WTC11 (cell line): ENCODE data around the gene WSCD2. TPM values are rescaled to one million over a fixed set of nuclear protein-coding genes. Genes with fewer than 3 reads are reported as not detected.

Source experiments
- ATAC-seq: fragments of 200-7000 bp; cut with Tn5 transposase; 2 replicates; pipeline ENCODE4 v1.10.0; 2021; ENCODE audit warnings: mild to moderate bottlenecking, moderate library complexity
- CTCF ChIA-PET: fragments of 300-600 bp; sonication (Branson Sonifier 250); formaldehyde crosslinking; loops from one replicate; lab custom pipeline; 2021; ENCODE audit warnings: antibody characterized with exemption; lab: Charles Lee
- POLR2A ChIA-PET: fragments of 350-600 bp; sonication (Branson Sonifier 250); formaldehyde crosslinking; loops from one replicate; lab custom pipeline; 2021; ENCODE audit warnings: antibody characterized with exemption; lab: Charles Lee
- DNase-seq: peaks from one replicate; pipeline ENCODE4 v3.0.0; 2021; ENCODE audit warnings: low spot score
- H3K27ac Mint-ChIP-seq: 2 replicates; pipeline ENCODE4 v1.8.0; 2021; ENCODE audit warnings: mixed read lengths
- H3K27me3 Mint-ChIP-seq: 2 replicates; pipeline ENCODE4 v1.8.0; 2021; ENCODE audit warnings: low read depth, mild to moderate bottlenecking, moderate library complexity, mixed read lengths
- H3K36me3 Mint-ChIP-seq: 2 replicates; pipeline ENCODE4 v1.8.0; 2021; ENCODE audit warnings: mixed read lengths
- H3K4me1 Mint-ChIP-seq: 2 replicates; pipeline ENCODE4 v1.8.0; 2022; ENCODE audit warnings: mixed read lengths
- H3K4me3 Mint-ChIP-seq: 2 replicates; pipeline ENCODE4 v1.8.0; 2021; ENCODE audit warnings: mild to moderate bottlenecking, moderate library complexity, mixed read lengths
- H3K9me3 Mint-ChIP-seq: 2 replicates; pipeline ENCODE4 v1.8.0; 2021; ENCODE audit warnings: mixed read lengths
- CREB1 ChIP-seq: sonication (generic); formaldehyde crosslinking; IDR thresholded peaks from 2 replicates; pipeline ENCODE4 v1.8.0; 2023; ENCODE audit warnings: mild to moderate bottlenecking, missing genetic modification reagents
- FOXK1 ChIP-seq: sonication (generic); formaldehyde crosslinking; IDR thresholded peaks from 2 replicates; pipeline ENCODE4 v1.8.0; 2022; ENCODE audit warnings: mild to moderate bottlenecking, moderate library complexity, missing genetic modification reagents
- MYBL2 ChIP-seq: sonication (generic); formaldehyde crosslinking; IDR thresholded peaks from 2 replicates; pipeline ENCODE4 v1.8.1; 2023; ENCODE audit warnings: mild to moderate bottlenecking, moderate library complexity, missing genetic modification reagents
- NFE2L1 ChIP-seq: sonication (generic); formaldehyde crosslinking; IDR thresholded peaks from 2 replicates; pipeline ENCODE4 v1.8.1; 2023; ENCODE audit warnings: missing genetic modification reagents
- SMAD3 ChIP-seq: sonication (generic); formaldehyde crosslinking; IDR thresholded peaks from 2 replicates; pipeline ENCODE4 v1.8.0; 2022; ENCODE audit warnings: missing genetic modification reagents, mild to moderate bottlenecking, borderline replicate concordance
- TP53 ChIP-seq: sonication (generic); formaldehyde crosslinking; IDR thresholded peaks from 2 replicates; pipeline ENCODE4 v1.8.1; 2023; ENCODE audit warnings: mild to moderate bottlenecking, missing genetic modification reagents
- ZNF396 ChIP-seq: fragments of 250-450 bp; sonication (Bioruptor Pico); IDR thresholded peaks from 2 replicates; pipeline ENCODE4 v1.8.0; 2021; ENCODE audit warnings: mild to moderate bottlenecking, moderate library complexity, borderline replicate concordance
- total RNA-seq: library from RNA; stranded (reverse); gene quantifications from 3 replicates; pipeline ENCODE4 v1.2.3, GENCODE V29; 2021
- TF ChIP-seq, protein P1 (sequence below): sonication (generic); formaldehyde crosslinking; conservative IDR thresholded peaks from 2 replicates; pipeline ENCODE4 v1.8.1; 2022; ENCODE audit warnings: mild to moderate bottlenecking, missing genetic modification reagents
- TF ChIP-seq, protein P2 (sequence below): fragments of 250-450 bp; sonication (Bioruptor Pico); IDR thresholded peaks from 2 replicates; pipeline ENCODE4 v2.1.2; 2022; ENCODE audit warnings: mild to moderate bottlenecking, moderate library complexity
- TF ChIP-seq, protein P3 (sequence below): sonication (generic); formaldehyde crosslinking; IDR thresholded peaks from 2 replicates; pipeline ENCODE4 v1.8.0; 2023; ENCODE audit warnings: mild to moderate bottlenecking, missing genetic modification reagents
- TF ChIP-seq, protein P4 (sequence below): sonication (generic); formaldehyde crosslinking; IDR thresholded peaks from 2 replicates; pipeline ENCODE4 v1.8.1; 2022; ENCODE audit warnings: low read depth, missing genetic modification reagents, borderline replicate concordance
- TF ChIP-seq, protein P5 (sequence below): fragments of 250-450 bp; sonication (Bioruptor Pico); conservative IDR thresholded peaks from 2 replicates; pipeline ENCODE4 v1.9.0; 2021; ENCODE audit warnings: mild to moderate bottlenecking
- TF ChIP-seq, protein P6 (sequence below): sonication (generic); formaldehyde crosslinking; IDR thresholded peaks from 2 replicates; pipeline ENCODE4 v1.8.1; 2022; ENCODE audit warnings: missing genetic modification reagents, borderline replicate concordance
- TF ChIP-seq, protein P7 (sequence below): sonication (generic); formaldehyde crosslinking; IDR thresholded peaks from 2 replicates; pipeline ENCODE4 v1.8.0; 2022; ENCODE audit warnings: missing genetic modification reagents
- TF ChIP-seq, protein P8 (sequence below): sonication (generic); formaldehyde crosslinking; IDR thresholded peaks from 2 replicates; pipeline ENCODE4 v1.8.1; 2022; ENCODE audit warnings: low read depth, mild to moderate bottlenecking, moderate library complexity, missing genetic modification reagents, borderline replicate concordance
- TF ChIP-seq, protein P9 (sequence below): sonication (generic); formaldehyde crosslinking; IDR thresholded peaks from 2 replicates; pipeline ENCODE4 v1.8.1; 2023; ENCODE audit warnings: mild to moderate bottlenecking, moderate library complexity, missing genetic modification reagents

The WSCD2 gene
- total RNA-seq, 1 experiment from 2014 or later = 1.1 TPM

DNA sequence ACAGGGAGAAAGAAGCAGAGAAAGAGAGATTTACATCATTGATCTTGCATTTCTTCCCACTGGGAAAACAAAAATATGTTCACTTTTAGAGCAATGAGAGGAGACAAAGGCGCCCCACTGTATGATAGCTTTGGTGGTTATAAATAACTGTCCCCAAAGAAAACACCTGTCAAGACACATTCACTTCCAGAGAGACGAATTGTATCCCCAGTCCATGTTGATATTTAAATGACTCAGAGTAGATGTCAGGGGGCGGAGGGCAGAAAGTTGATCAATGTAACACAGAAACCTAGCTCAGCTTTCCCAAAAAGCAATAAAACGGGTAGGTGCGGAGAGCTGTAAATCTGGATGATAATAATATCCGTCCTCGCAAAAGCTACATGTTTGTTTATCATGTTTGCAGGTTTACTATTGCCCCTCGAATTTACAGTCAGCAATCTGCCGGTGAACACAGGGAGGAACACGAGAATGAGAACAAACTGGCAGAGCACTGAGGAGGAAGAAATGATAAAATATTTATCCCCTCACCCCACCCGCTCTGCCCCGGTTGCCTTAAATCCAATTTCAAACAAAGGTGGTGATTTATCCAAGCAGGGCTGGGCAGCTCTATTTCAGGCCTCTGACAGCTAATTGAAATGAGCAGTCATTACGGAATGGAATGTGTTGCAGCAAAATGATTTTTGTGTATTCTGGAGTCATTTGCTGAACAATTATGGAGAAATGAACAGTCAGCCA is 125.6 kb downstream of the WSCD2 start:
- Mint-ChIP-seq H3K36me3 (peaks cover 7% of the 10 kb centered on the region), H3K9me3 (peaks cover 11% of the 10 kb centered on the region), H3K4me1 (peaks cover 32% of the 10 kb centered on the region), H3K27ac (no peak overlapping the region), H3K27me3 (peaks cover 5% of the 10 kb centered on the region; the same call in 1 of the 2 replicates), H3K4me3 (no peak overlapping the region)
- POLR2A ChIA-PET = interaction anchor here (0.5 kb wide), 1 partner anchor 75 kb away, joined by 3 read pairs; no protein-coding TSS in a partner anchor
- no peak for TF ChIP-seq ZNF396 (CRISPR knock-in tag)
- TF ChIP-seq, protein P1, sequence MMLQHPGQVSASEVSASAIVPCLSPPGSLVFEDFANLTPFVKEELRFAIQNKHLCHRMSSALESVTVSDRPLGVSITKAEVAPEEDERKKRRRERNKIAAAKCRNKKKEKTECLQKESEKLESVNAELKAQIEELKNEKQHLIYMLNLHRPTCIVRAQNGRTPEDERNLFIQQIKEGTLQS (CRISPR knock-in tag) = no peak
- no peak for TF ChIP-seq CREB1 (CRISPR knock-in tag)
- TF ChIP-seq TP53 = no peak
- TF ChIP-seq FOXK1 (CRISPR knock-in tag) = no peak
- TF ChIP-seq, protein P2, sequence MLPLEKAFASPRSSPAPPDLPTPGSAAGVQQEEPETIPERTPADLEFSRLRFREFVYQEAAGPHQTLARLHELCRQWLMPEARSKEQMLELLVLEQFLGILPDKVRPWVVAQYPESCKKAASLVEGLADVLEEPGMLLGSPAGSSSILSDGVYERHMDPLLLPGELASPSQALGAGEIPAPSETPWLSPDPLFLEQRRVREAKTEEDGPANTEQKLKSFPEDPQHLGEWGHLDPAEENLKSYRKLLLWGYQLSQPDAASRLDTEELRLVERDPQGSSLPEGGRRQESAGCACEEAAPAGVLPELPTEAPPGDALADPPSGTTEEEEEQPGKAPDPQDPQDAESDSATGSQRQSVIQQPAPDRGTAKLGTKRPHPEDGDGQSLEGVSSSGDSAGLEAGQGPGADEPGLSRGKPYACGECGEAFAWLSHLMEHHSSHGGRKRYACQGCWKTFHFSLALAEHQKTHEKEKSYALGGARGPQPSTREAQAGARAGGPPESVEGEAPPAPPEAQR = no peak
- TF ChIP-seq, protein P3, sequence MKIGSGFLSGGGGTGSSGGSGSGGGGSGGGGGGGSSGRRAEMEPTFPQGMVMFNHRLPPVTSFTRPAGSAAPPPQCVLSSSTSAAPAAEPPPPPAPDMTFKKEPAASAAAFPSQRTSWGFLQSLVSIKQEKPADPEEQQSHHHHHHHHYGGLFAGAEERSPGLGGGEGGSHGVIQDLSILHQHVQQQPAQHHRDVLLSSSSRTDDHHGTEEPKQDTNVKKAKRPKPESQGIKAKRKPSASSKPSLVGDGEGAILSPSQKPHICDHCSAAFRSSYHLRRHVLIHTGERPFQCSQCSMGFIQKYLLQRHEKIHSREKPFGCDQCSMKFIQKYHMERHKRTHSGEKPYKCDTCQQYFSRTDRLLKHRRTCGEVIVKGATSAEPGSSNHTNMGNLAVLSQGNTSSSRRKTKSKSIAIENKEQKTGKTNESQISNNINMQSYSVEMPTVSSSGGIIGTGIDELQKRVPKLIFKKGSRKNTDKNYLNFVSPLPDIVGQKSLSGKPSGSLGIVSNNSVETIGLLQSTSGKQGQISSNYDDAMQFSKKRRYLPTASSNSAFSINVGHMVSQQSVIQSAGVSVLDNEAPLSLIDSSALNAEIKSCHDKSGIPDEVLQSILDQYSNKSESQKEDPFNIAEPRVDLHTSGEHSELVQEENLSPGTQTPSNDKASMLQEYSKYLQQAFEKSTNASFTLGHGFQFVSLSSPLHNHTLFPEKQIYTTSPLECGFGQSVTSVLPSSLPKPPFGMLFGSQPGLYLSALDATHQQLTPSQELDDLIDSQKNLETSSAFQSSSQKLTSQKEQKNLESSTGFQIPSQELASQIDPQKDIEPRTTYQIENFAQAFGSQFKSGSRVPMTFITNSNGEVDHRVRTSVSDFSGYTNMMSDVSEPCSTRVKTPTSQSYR (CRISPR knock-in tag) = no peak
- TF ChIP-seq, protein P4, sequence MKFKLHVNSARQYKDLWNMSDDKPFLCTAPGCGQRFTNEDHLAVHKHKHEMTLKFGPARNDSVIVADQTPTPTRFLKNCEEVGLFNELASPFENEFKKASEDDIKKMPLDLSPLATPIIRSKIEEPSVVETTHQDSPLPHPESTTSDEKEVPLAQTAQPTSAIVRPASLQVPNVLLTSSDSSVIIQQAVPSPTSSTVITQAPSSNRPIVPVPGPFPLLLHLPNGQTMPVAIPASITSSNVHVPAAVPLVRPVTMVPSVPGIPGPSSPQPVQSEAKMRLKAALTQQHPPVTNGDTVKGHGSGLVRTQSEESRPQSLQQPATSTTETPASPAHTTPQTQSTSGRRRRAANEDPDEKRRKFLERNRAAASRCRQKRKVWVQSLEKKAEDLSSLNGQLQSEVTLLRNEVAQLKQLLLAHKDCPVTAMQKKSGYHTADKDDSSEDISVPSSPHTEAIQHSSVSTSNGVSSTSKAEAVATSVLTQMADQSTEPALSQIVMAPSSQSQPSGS = no peak
- TF ChIP-seq SMAD3 (CRISPR knock-in tag) = no peak
- TF ChIP-seq, protein P5, sequence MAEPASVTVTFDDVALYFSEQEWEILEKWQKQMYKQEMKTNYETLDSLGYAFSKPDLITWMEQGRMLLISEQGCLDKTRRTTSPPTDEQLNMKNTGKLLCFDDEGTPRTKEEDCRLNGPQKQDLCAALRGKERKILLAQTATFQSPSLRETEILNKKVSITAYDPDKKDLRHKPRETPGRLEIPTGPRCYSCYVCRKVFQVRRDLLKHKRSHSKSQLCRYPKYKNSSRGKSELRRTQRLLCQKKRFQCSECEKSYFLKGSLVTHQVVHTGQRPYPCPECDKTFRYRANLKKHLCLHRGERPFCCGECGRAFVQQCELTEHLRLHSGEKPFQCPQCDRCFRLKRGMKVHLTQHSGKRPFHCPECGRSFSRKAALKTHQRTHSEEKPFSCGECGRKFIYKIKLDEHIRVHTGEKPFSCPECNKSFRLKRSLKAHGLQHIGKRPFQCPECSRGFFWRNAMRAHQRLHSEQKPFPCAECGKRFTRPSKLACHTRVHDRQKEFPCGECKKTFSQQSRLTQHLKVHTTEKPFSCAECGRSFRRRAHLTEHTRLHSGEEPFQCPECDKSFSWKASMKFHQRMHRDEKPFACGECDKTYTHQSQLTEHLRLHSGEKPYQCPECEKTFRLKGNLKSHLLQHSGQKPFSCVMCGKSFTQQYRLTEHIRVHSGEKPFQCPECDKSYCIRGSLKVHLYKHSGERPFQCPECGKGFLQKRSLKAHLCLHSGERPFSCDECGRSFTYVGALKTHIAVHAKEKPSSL (CRISPR knock-in tag) = no peak
- DNase-seq = no peak
- CTCF ChIA-PET = no interaction called here
- no peak for ATAC-seq

DNA sequence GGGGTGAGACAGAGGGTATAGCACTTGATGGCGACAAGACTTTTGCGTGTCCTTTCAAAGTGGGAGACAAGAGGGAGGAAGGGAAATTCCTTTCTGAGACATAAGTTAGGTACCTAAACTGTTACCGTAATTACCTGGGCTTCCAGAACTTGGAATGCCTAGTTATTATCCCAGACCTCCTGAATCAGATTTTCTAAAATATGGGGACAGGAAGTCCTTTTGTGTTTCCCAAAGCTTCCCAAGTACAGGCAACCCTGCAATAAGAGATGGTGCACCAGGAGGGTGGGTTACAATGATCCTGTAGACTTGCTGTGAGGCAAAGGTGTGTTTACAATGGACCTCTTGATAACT is 126.1 kb downstream of the WSCD2 start:
- ATAC-seq (no peak), DNase-seq (no peak)
- Mint-ChIP-seq H3K4me3 (no peak overlapping the region), H3K36me3 (peaks cover 12% of the 10 kb centered on the region), H3K4me1 (peaks cover 32% of the 10 kb centered on the region), H3K27ac (no peak overlapping the region), H3K9me3 (peaks cover 17% of the 10 kb centered on the region), H3K27me3 (peaks cover 5% of the 10 kb centered on the region; the same call in 1 of the 2 replicates)
- POLR2A ChIA-PET = interaction anchor here (0.5 kb wide), 1 partner anchor 76 kb away, joined by 3 read pairs; no protein-coding TSS in a partner anchor
- CTCF ChIA-PET = no interaction called here
- TF ChIP-seq, protein P6, sequence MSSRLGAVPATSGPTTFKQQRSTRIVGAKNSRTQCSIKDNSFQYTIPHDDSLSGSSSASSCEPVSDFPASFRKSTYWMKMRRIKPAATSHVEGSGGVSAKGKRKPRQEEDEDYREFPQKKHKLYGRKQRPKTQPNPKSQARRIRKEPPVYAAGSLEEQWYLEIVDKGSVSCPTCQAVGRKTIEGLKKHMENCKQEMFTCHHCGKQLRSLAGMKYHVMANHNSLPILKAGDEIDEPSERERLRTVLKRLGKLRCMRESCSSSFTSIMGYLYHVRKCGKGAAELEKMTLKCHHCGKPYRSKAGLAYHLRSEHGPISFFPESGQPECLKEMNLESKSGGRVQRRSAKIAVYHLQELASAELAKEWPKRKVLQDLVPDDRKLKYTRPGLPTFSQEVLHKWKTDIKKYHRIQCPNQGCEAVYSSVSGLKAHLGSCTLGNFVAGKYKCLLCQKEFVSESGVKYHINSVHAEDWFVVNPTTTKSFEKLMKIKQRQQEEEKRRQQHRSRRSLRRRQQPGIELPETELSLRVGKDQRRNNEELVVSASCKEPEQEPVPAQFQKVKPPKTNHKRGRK = no peak
- TF ChIP-seq, protein P7, sequence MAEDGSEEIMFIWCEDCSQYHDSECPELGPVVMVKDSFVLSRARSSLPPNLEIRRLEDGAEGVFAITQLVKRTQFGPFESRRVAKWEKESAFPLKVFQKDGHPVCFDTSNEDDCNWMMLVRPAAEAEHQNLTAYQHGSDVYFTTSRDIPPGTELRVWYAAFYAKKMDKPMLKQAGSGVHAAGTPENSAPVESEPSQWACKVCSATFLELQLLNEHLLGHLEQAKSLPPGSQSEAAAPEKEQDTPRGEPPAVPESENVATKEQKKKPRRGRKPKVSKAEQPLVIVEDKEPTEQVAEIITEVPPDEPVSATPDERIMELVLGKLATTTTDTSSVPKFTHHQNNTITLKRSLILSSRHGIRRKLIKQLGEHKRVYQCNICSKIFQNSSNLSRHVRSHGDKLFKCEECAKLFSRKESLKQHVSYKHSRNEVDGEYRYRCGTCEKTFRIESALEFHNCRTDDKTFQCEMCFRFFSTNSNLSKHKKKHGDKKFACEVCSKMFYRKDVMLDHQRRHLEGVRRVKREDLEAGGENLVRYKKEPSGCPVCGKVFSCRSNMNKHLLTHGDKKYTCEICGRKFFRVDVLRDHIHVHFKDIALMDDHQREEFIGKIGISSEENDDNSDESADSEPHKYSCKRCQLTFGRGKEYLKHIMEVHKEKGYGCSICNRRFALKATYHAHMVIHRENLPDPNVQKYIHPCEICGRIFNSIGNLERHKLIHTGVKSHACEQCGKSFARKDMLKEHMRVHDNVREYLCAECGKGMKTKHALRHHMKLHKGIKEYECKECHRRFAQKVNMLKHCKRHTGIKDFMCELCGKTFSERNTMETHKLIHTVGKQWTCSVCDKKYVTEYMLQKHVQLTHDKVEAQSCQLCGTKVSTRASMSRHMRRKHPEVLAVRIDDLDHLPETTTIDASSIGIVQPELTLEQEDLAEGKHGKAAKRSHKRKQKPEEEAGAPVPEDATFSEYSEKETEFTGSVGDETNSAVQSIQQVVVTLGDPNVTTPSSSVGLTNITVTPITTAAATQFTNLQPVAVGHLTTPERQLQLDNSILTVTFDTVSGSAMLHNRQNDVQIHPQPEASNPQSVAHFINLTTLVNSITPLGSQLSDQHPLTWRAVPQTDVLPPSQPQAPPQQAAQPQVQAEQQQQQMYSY (CRISPR knock-in tag) = no peak
- TF ChIP-seq, protein P8, sequence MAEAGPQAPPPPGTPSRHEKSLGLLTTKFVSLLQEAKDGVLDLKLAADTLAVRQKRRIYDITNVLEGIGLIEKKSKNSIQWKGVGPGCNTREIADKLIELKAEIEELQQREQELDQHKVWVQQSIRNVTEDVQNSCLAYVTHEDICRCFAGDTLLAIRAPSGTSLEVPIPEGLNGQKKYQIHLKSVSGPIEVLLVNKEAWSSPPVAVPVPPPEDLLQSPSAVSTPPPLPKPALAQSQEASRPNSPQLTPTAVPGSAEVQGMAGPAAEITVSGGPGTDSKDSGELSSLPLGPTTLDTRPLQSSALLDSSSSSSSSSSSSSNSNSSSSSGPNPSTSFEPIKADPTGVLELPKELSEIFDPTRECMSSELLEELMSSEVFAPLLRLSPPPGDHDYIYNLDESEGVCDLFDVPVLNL (CRISPR knock-in tag) = no peak
- TF ChIP-seq, protein P9, sequence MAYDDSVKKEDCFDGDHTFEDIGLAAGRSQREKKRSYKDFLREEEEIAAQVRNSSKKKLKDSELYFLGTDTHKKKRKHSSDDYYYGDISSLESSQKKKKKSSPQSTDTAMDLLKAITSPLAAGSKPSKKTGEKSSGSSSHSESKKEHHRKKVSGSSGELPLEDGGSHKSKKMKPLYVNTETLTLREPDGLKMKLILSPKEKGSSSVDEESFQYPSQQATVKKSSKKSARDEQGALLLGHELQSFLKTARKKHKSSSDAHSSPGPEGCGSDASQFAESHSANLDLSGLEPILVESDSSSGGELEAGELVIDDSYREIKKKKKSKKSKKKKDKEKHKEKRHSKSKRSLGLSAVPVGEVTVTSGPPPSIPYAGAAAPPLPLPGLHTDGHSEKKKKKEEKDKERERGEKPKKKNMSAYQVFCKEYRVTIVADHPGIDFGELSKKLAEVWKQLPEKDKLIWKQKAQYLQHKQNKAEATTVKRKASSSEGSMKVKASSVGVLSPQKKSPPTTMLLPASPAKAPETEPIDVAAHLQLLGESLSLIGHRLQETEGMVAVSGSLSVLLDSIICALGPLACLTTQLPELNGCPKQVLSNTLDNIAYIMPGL (CRISPR knock-in tag) = no peak
- TF ChIP-seq NFE2L1 (CRISPR knock-in tag) = no peak
- TF ChIP-seq MYBL2 = no peak
